HG03060 (cell line): ENCODE measurements around the gene SLC27A1.
"Not testable (repeated sequence)": the region's sequence is repeated elsewhere in the genome, so short reads cannot be mapped to it uniquely, and the experiment has no call there.

ENCODE experiments used
- ATAC-seq: cut with Tn5 transposase; IDR thresholded peaks from one replicate; pipeline ENCODE4 v1.9.1; 2021; ENCODE audit warnings: low read depth, moderate number of reproducible peaks; ENCODE audit not compliant: unreplicated experiment

Gene SLC27A1

DNA sequence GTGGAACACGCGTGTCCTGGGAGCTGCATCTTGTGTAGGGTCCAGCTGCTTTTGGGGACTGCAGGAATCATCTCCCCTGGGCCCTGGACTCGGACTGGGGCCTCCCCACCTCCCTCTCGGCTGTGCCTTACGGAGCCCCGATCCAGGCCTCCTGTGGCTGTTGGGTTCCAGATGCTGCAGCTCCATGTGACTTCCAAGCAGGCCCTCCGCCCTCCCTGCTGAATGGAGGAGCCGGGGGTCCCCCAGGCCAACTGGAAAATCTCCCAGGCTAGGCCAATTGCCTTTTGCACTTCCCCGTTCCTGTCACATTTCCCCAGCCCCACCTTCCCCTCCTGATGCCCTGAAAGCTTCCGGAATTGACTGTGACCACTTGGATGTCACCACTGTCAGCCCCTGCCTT lies 34.9 kb downstream of the SLC27A1 start:
- ATAC-seq, result no peak

DNA sequence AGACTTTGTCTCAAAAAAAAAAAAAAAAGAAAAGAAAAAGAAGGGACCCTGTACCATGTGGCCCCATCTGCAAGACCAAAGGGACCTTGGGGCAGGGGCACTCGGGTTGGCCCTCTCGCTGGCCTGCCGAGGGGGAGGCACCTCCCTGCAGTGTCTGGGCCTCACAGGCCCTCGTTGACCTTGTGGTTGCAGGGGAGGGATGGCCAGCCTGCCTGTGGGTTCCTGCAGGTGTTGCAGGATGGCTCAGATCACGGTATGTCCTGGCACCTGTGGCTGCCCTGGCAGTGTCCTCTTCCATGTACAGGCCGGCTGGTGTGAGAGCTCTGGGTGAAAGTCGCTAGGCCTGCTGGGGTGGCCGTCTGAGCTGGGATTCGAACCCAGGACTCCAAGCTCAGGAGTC lies 36.4 kb downstream of the SLC27A1 start:
- ATAC-seq, result no peak

DNA sequence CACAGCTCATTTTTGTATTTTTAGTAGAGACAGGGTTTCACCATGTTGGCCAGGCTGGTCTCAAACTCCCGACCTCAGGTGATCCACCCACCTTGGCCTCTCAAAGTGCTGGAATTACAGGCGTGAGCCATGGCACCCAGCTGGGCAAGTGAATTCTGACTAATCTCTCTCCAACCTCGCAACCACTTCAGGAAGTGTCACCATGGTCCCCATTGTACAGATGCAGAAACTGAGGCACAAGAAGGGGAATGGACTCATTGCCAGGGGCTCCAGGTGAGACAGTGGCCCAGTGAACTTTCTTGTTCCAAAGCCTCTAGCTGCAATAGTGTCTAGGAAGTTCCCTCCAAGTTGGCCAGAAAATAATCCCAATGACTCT lies 38.2 kb downstream of the SLC27A1 start:
- ATAC-seq, result not testable (repeated sequence)

DNA sequence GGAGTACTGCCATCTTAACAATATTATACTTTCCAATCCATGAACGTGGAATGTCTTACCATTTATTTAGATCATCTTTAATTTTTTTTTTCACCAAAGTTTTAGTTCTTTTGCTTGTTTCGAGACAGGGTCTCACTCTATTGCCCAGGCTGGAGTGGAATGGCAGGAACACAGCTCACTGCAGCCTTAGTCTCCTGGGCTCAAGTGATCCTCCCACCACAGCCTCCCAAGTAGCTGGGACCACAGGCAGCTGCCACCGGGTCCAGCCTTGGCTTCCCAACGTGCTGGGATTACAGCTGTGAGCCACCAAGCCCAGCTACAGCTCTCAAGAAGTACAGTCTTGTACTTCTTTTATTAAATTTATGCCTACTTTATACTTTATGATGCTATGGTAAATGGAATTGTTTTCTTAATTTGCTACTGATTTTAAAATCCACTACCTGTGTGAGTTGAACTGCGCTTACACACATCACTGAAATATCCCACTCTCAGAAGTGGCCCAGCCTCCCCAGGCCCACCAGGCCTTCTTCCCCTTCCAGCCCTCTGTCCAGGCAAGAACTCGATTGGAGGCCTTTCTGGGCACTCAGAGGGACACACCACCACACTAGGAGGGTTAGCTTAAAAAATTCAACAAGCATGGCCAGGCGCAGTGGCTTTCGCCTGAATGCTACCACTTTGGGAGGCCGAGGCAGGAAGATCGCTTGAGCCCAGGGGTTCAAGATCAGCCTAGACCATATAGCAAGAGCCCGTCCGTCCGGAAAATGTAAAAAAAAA lies 40.1 kb downstream of the SLC27A1 start:
- ATAC-seq, result no peak

DNA sequence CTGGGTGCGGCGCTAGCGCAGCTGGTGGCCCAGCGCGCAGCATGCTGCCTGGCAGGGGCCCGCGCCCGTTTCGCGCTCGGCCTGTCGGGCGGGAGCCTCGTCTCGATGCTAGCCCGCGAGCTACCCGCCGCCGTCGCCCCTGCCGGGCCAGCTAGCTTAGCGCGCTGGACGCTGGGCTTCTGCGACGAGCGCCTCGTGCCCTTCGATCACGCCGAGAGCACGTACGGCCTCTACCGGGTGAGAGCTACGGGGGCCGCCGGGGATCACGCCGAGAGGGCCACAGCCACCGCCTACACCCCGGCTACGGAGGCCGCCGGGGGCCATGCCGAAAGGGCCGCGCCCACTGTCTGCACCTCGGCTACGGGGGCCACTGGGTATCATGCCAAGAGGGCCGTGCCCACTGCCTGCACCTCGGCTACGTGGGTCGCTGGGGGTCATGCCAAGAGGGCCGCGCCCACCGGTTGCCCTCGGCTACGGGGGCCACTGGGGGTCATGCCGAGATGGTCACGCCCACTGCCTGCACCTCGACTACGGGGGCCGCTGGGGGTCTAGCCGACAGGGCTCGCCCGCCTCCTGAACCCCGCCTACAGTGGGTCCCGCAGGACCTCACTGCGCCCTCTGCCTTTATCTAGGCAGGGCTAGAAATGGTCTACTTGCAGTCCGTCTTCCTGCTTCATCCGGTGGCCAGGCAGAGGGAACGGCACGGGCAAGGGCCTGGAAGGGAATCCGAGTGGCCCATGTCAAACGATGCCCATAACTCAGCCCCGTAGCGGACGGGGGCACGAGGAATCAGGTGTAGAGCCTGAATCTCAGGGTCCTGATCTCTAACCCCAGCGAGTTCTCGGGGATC lies 41.6 kb downstream of the SLC27A1 start:
- ATAC-seq, result peak; percentile 36

DNA sequence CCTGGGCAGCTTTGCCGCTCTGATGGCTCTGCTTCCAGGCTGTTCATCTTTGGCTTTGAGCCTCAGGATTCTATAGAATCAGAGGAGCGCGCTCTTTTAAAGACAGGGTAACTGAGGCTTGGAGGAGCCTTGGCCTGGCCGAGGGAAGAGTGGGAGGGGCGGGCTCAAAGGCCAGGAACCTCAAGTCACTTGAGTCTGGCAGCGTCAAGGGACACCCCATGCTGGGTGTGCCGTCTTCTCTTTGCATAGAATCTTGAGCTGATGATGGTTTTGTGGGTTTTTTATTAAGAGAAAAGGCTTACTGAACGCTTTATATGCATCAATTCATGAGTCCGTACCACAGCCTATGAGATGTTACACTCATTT lies 42.2 kb downstream of the SLC27A1 start:
- ATAC-seq, result no peak

DNA sequence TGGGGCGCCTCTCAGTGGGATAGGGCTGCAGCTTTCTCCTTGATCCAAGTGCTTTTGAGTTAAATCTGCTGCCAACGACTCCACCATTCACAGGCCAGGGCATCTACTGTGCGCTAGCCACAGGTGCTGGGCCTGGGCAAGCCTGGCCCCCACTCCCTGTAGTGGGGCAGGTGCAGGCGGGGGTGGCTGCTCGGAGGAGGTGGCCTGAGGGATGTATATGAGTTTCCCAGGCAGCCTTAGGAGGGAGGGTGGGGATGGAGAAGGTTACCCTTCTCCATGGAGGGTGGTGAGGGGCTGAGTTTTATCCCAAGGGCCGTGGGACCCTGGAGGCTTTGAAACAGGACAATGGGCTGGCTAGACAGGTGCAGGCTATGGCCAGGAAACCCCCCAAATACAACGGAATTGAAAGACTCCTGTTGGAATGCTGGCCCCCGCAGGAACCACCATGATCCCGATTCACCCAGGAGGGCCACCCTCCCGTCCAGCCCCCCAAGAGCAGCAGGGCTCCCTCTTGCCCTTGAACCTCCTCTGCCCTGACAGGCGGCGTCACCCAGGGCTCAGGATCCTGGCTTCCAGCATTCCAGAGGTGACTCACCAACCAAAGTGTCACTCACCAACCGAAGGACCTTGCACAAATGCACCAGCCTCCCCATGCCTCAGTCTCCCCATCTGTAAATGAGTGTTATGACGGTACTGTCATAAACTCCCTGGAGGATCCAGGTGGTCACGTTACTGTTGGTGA lies 45.3 kb downstream of the SLC27A1 start:
- ATAC-seq, result no peak

DNA sequence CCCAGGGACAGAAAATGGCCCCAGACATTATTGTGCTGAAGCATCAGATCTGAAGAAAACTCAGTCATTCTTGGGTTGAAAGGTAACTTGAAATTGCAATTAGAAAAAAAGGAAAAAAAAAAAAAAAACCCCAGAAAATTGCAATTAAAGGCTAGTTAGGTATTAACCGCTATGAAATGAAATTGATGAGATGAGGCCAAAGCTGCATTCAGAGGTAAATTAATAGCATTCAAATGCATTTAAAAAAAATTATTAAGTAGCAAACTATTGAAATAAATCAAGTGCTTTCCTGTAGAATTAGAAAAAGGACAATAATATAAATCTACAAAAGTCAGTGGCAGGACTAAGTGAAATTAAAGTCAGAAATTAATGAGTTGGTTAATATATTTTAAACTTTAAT lies 47.6 kb downstream of the SLC27A1 start:
- no peak for ATAC-seq

DNA sequence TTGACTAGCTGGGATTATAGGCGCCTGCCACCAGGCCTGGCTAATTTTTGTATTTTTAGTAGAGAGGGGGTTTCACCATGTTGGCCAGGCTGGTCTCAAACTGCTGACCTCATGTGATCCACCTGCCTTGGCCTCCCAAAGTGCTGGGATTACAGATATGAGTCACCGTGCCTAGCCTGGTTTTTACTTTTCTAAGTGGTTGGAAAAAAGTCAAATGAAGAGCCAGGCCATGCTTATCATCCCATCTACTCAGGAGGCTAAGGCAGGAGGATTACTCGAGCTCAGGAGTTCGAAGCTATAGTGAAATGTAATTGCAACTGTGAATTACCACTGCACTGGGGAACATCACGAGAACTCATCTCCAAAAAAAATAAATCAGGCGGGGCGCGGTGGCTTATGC lies 48.3 kb downstream of the SLC27A1 start:
- ATAC-seq, result not testable (repeated sequence)

DNA sequence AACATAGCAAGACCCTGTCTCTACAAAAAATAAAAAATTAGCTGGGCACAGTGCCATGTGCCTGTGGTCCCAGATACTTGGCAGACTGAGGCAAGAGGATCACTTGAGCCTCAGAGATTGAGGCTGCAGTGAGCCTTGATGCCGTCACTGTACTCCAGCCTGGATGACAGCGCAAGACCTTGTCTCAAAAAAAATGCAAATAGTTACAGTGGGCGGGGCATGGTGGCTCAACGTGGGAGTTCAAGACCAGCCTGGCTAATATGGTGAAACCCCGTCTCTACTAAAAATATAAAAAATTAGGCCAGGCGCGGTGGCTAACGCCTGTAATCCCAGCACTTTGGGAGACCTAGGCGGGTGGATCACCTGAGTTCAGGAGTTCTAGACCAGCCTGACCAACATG lies 49.6 kb downstream of the SLC27A1 start:
- no peak for ATAC-seq

DNA sequence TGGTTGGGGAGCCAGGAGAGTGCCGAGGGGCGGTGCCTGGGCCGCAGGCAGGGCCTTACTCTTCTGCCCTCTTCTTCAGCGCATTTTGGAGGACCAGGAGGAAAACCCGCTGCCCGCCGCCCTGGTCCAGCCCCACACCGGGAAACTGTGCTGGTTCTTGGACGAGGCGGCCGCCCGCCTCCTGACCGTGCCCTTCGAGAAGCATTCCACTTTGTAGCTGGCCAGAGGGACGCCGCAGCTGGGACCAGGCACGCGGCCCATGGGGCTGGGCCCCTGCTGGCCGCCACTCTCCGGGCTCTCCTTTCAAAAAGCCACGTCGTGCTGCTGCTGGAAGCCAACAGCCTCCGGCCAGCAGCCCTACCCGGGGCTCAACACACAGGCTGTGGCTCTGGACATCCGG lies 50.5 kb downstream of the SLC27A1 start:
- no peak for ATAC-seq

DNA sequence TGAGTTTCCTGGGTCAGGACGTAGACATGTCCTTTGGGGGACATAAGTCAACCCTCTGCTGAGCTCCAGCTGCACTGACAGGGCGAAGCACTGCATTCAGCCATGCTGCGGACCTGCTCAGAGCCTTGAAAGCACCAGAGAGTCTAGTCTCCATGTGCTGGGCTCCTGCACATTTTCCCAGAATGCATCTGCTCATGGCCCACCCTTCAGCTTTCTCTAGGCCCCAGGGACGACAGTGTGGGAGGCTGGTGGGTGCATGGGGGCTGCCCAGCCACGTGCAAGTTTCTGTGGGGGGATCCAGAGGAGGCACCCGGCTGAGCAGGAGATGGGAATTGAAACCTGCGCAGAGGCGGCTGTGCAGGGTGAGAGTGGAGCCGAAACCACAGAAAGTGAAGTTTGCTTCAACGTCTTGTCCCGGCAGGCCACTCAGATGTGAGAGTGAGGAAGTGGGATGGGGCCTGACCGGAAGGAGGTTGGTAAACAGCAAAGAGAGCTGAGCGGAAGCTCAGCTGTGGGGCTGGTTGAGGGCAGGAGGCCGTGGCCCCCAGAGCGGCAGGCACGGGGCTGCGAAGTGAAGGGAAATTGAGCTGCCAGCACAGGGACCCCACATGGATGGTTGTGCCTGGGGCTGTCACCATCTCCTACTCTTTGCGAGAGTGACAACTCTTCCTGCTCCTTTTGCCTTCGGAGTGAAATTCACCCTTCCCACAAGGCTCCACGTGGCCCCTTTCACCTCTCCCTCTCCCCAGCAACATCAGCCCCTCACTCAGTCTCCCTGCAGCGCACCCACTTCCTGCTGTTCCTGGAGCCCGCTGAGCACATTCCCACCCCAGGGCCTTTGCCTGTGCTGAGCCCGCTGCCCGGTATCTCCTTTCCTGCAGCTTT lies 52.9 kb downstream of the SLC27A1 start:
- ATAC-seq, result peak; percentile 79

DNA sequence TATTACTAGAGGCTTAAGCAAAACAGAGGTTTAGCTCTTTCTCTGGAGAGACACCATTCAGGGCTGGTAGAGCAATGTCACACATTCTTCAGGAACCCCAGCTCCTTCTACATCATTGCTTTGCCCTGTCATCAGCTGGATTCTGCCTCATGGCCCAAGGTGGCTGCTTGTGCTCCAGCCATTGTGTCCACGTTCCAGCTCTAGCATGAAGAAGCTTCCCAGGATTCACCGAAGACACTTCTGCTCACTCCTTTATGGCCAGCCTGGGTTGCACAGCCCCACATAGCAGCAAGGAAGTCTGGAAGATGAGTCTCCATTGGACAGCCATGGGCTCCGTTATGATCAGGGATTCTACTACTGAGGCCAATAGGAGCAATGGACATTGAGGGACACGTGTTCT lies 54.3 kb downstream of the SLC27A1 start:
- ATAC-seq, result no peak

DNA sequence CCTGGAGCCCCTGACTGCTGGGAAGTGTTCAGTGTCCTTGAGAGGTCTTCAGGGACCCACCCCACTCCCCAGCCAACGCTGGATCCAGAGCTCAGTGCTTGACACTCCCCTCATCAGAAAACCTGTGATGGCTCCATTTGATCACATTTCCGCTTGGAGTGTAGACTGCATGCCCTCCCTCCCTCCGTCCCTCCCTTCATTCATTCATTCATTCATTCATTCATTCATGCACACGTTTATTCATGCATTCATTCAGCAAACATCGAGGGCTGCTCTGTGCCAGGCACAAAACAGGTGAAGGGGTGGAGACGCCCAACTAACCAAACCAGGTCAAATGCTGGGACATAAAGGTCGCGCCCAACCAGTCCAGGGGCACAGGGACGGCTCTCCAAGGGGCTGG lies 54.8 kb downstream of the SLC27A1 start:
- ATAC-seq, result no peak

DNA sequence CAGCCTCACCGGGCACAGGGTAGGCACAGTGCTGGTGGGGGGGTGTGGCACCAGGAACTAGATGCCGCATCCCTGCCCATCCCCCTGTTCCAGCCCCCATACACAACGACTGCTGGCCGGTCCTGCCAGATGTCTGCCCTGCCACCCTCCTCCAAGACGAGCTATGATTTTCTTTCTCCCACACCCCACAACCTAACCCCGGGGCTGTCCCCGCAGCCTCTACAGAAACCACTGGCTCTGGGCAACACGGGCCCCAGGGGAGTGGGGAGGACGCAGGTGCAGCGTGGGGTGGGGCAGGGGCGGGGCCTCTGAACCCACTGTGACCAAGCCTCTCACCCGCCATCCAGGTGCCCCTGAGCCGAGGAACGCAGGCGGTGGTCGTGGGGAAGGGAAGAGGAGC lies 56.6 kb downstream of the SLC27A1 start:
- no peak for ATAC-seq

DNA sequence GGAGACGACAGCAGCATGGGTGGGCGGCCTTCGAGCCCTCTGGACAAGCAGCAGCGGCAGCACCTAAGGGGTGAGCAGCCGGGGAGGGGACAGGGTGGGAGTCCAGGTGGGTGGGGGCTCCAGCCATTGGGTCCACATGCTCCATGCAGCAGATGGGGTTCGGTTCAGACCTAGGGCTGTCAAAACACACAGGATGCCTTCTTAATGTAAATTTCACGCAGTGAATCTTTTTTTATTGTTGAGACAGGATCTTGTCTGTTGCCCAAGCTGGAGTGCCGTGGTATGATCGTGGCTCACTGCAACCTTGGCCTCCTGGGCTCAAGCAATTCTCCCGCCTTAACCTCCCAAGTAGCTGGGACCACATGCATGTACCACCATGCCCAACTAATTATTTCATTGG lies 57.0 kb downstream of the SLC27A1 start:
- no peak for ATAC-seq

DNA sequence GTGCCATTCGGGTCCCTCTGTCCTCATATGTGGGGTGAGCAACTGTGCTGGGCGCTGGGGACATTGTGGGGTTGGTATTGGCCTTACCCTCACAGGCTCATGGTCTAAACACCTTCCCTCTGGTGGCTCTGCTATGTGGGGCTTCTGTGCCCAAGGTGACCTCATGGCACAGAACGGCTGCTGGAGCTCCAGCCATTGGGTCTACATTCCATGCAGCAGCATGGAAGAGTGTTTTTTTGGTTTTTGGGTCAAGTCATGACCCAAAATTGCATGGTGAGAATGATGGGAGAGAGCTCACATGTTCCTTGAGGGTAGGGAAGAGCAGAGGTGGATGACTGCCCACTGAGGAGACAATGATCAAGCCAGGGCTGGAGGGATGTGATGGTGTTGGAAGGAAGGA lies 58.3 kb downstream of the SLC27A1 start:
- no peak for ATAC-seq

DNA sequence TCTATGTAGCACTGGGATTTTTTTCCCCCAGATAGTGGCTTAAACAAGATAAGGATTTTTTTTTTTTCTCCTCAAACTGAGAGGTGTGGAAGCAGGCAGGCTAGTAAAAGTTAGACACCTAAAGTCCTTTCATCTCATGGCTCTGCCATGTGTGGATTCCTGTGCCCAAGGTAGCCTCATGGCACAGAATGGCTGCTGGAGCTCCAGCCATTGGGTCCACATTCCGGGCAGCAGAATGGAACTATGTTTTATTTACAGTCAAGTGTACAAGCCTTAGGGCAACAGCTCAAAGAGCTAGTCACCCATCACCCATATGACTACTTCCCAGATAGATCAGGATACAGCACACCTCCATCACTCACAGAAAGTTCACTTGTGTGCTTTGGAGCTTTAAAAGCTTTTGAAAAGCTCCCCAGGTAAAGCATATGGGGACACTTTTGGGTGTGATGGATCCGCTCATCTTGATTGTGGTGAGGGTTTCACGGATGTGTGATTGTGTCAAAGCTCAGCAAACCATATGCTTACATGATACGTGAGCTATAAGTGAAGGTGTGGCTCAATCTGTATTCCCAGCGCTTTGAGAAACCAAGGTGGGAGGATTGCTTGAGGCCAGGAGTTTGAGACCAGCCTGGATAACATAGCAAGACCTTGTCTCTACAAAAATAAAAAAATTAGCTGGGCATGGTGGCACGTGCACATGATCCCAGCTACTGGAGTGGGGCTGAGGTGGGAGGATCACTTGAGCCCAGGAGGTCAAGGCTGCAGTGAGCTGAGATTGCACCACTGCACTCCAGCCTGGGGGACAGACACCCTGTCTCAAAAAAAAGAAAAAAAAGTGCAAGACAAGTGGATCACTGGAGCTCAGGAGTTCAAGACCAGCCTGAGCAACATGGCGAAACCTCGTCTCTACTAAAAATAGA lies 59.2 kb downstream of the SLC27A1 start:
- no peak for ATAC-seq

DNA sequence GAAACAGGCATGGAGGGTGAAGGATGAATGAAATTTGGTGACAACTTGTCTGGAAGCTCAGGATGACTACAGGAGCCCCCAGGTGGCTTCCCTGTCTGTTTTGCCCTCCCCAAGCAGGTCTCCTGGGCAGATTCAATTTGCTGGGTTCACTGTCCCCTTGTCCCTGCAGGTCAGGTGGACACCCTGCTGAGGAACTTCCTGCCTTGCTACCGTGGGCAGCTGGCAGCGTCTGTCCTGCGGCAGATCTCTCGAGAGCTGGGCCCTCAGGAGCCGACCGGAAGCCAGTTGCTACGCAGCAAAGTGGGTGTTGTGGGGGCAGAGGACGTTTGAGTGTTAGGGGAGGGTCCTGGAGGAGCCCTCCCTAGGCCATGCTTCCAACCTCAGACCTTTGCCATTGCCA lies 60.3 kb downstream of the SLC27A1 start:
- ATAC-seq, result no peak
